Activated CD4-positive, alpha-beta T cell treated with anti-CD3 and anti-CD28 coated beads, Interleukin-10, Interleukin-2, amounts not matched to agents 100 ng/mL and 50 ng/mL, durations not matched to agents 16 hours and 8 hours (primary cell): ENCODE data around the gene CCDC117.
"Not testable (repeated sequence)": the region's sequence is repeated elsewhere in the genome, so short reads cannot be mapped to it uniquely, and the experiment has no call there.

ENCODE experiments used
- DNase-seq: peaks from one replicate; pipeline ENCODE4 v3.0.0-alpha.2; 2020

Gene CCDC117, protein sequence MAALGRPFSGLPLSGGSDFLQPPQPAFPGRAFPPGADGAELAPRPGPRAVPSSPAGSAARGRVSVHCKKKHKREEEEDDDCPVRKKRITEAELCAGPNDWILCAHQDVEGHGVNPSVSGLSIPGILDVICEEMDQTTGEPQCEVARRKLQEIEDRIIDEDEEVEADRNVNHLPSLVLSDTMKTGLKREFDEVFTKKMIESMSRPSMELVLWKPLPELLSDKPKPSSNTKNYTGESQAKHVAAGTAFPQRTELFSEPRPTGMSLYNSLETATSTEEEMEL

GRCh38 chr22:28772633-28773460 is at the start of gene CCDC117:
Gene CCDC117, plus strand, starts transcription at chr22:28772695. Its CDS starts 155 bp downstream, at chr22:28772850.
- DNase-seq, result peak; percentile 97

DNA sequence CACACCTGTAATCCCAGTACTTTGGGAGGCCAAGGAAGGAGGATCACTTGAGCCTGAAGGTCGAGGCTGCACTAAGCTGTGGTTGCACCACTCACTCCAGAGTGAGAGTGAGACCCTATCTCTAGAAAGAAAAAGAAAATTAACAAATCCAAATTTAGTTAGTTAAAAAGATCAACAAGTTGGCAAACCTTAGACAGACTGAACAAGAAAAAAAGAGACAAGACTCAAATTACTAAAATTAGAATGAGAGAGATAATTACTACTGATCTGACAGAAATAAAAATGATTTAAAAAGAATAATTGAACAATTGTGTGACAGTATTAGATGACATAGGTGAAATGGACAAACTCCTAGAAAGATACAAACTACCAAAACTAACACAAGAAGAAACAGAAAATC is 44.5 kb upstream of the CCDC117 start:
- no peak for DNase-seq

DNA sequence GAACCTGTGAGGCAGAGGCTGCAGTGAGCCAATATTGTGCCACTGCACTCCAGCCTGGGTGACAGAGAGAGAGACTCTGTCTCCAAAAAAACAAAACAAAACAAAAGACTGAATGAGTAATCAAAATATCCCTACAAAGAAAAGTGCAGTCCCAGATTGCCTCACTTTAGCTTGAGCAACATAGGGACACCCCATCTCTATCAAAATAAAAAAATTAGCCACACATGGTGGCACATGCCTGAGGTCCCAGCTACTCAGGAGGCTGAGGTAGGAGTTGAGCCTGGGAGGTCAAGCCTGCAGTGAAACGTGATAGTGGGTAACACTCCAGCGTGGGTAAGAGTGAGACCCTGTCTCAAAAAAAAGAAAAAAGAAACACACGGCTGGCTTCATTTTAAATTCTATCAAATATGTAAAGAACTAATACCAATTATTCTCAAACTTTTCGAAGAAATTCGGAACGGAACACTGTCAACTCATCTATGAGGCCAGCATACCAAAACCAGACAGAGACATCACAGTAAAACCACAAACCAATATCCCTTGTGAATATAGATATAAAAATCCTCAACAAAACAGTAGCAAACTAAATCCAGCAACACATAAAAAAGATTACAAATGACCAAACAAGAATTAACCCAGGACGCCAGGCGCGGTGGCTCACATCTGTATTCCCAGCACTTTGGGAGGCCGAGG is 43.7 kb upstream of the CCDC117 start:
- DNase-seq, result no peak

DNA sequence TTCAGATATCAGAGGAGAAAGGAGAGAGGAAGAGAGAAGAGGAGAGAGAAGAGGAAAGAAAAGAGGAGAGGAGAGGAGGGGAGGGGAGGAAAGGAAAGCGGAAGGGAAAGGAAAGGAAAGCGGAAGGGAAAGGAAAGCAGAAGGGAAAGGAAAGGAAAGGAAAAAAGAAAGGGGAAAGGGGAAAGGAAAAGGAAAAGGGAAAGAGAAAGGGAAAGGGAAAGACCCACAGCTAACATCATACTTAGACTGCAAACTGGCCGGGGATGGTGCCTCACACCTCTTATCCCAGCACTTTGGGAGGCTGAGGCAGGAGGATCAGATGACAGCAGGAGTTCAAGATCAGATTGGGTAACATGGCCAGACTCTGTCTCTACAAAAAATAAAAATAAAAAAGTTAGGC is 42.3 kb upstream of the CCDC117 start:
- no peak for DNase-seq

- DNase-seq, result no peak
Observed at GRCh38 chr22:28734393-28734792, 38.1 kb upstream of the CCDC117 start.

- no peak for DNase-seq
Observed at GRCh38 chr22:28736301-28737155, 36.0 kb upstream of the CCDC117 start.

- DNase-seq, result no peak
Observed at GRCh38 chr22:28737701-28738100, 34.8 kb upstream of the CCDC117 start.

DNA sequence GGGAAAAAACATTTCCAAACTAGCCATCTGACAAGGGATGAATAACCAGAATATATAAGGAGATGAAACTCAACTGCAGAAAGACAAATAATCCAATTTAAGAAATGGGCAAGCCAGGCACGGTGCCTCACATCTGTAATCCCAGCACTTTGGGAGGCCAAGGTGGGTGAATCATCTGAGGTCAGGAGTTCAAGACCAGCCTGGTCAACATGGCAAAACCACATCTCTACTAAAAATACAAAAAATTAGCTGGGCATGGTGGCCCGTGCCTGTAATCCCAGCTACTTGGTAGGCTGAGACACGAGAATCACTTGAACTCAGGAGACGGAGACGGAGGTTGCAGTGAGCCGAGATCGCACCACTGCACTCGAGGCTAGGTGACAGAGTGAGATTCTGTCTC is 33.6 kb upstream of the CCDC117 start:
- not testable (repeated sequence) for DNase-seq

- no peak for DNase-seq
Observed at GRCh38 chr22:28741200-28741784, 31.2 kb upstream of the CCDC117 start.

DNA sequence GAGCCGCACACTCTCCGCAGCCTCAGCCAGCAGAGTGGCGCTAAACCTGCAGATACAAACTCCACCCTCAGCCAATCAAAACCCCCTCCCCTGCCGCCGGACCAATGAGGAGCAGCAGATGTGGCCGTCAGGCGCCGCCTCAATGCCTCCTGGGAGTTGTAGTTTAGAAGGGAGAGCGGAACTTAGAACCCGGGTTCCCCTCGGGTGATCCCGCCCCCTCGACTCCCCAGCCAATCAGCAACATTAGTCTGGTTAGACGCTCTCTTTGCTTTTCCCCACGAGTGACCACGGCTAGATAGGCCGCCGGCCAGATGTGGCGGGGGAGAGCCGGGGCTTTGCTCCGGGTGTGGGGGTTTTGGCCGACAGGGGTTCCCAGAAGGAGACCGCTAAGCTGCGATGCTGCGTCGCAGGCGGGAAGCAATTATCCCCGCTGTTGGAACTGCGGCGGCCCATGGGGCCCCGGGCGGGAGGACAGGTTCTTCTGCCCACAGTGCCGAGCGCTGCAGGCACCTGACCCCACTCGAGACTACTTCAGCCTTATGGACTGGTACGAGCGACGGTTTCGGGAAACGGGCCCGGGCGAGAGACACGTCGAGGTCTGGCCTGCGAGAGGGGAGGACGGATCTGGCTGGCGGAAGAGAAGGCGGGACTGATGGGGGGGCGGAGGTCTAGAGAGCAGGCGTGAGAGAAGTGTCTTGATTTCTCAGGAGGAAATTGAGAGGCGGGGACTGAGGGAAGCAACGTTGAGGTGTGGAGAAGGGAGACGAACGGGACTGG is 30.5 kb upstream of the CCDC117 start, which contains the start of the genes CHEK2 and HSCB:
Gene CHEK2, minus strand, starts transcription at position 36 of the 777 bp plus-strand sequence. CDS start 7,099 bp downstream, outside the sequence.
Gene HSCB, plus strand, starts transcription at position 255 of the 777 bp plus-strand sequence. Its CDS starts 57 bp downstream, at position 312.
- DNase-seq, result peak; percentile 100

GRCh38 chr22:28742562-28742962 is 29.9 kb upstream of the CCDC117 start:
- no peak for DNase-seq

- DNase-seq, result peak; percentile 31
Observed at GRCh38 chr22:28743852-28744251, 28.6 kb upstream of the CCDC117 start.

DNA sequence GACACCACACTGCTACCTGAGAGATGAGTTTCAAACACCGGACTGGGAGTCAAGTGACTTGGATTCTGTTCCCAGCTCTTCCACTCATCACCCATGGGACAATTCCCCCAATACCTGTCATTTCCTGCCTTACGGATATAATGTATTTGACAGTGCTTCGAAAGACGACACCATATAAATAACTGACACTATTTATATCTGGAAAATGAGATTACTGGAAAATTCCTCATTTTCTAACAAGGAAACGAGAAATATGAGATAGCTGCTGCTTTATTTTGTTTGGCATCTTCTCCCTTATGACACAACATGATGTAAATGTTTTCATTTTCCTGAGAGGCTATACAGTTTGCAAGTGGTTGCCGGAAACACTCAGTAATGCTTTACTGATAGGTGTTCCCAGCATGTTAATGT is 22.0 kb upstream of the CCDC117 start:
- DNase-seq, result no peak

- not testable (repeated sequence) for DNase-seq
Observed at GRCh38 chr22:28754512-28754911, 18.0 kb upstream of the CCDC117 start.

DNA sequence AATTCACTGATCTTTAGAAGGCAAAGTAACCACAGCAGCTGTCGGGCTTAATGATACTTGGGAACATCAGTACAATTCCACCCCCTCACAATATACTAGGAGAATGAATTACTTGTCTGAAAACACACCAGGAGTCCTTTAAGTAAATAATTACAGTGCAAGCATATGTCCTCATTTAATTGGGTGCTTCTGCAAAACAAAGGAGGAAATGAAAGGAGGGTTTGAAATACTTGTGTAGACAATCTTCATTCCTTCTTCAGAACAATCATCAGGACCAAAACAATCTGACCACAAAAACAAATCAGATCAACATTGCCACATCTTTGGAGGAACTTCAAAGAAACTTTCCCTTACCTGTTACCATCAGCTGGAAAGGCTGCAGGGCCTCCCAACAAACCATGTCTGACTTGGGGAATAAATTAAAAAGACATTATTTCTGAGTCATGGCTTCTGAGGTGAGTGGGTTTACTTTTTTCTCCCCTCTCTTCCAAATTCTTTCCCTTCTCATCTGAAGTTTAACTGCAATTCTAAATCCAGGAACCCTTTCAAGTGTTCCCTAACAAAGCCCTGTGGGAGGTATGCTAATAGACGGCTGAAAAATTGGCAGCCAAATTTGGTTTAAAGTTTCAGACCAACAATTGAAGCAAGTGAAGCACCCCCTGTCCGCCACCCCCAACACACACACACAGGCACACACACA is 12.5 kb upstream of the CCDC117 start:
- DNase-seq, result no peak

DNA sequence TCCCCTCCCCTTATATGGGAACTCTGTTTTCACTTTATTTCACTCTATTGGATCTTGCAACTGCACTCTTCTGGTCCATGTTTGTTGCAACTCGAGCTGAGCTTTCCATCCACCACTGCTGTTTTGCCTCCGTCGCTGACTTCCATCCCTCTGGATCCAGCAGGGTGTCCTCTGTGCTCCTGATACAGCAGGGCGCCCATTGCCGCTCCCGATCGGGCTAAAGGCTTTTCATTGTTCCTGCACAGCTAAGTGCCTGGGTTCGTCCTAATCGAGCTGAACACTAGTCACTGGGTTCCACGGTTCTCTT is 11.1 kb upstream of the CCDC117 start:
- DNase-seq, result no peak

GRCh38 chr22:28762000-28762399 is 10.5 kb upstream of the CCDC117 start:
- DNase-seq, result not testable (repeated sequence)

DNA sequence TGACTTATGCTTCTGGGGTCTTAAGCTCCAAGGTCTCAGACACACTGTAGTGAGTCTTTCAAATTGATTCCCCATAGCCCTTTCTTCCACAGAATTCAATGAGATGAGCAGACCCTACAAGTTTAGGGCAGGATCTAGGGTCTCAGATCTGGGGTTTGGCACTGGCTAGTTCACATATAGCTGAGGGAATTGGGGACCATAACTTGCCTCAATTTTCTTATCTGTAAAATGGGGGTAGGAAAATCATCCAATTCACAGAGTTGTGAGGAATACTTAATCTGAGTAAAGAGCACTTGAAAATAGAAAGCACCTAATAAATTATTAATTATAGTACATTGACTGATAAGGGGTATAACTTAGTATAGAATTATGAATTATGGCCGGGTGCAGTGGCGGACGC is 5.9 kb upstream of the CCDC117 start:
- no peak for DNase-seq

- no peak for DNase-seq
Observed at GRCh38 chr22:28768701-28769393, 3.6 kb upstream of the CCDC117 start.
